ENCODE results near the gene MAG. TPM values are rescaled to one million over a fixed set of nuclear protein-coding genes. Genes with fewer than 3 reads are reported as not detected.

Gene MAG
- polyA plus RNA-seq, 4 donors = 3.0 to 11.2 (median 6.2) TPM

- DNase-seq (ENCODE audit: low read depth in 4 of 4, low spot score in 3 of 4) = no peak
Observed at GRCh38 chr19:35296644-35297514, 4.9 kb downstream of the MAG start.

GRCh38 chr19:35297515-35297848 is 5.5 kb downstream of the MAG start:
- DNase-seq (ENCODE audit: low read depth in 4 of 4, low spot score in 3 of 4) = no peak

GRCh38 chr19:35297922-35298321 is 6.0 kb downstream of the MAG start:
- no peak for DNase-seq (ENCODE audit: low read depth in 4 of 4, low spot score in 3 of 4)

- no peak for DNase-seq (ENCODE audit: low read depth in 4 of 4, low spot score in 3 of 4)
Observed at GRCh38 chr19:35298561-35298972, 6.6 kb downstream of the MAG start.

- no peak for DNase-seq (ENCODE audit: low read depth in 4 of 4, low spot score in 3 of 4)
Observed at GRCh38 chr19:35299523-35300338, 7.8 kb downstream of the MAG start.

GRCh38 chr19:35300339-35300649 is 8.3 kb downstream of the MAG start:
- no peak for DNase-seq (ENCODE audit: low read depth in 4 of 4, low spot score in 3 of 4)

GRCh38 chr19:35301961-35302360 is 10.0 kb downstream of the MAG start:
- no peak for DNase-seq (ENCODE audit: low read depth in 4 of 4, low spot score in 3 of 4)

- no peak for DNase-seq (ENCODE audit: low read depth in 4 of 4, low spot score in 3 of 4)
Observed at GRCh38 chr19:35302446-35302845, 10.5 kb downstream of the MAG start.

GRCh38 chr19:35303357-35303915 is 11.5 kb downstream of the MAG start:
- DNase-seq (ENCODE audit: low read depth in 4 of 4, low spot score in 3 of 4) = no peak

- DNase-seq (ENCODE audit: low read depth in 4 of 4, low spot score in 3 of 4) = no peak
Observed at GRCh38 chr19:35304036-35304435, 12.1 kb downstream of the MAG start.

GRCh38 chr19:35305181-35305580 is 13.2 kb downstream of the MAG start:
- no peak for DNase-seq (ENCODE audit: low read depth in 4 of 4, low spot score in 3 of 4)

GRCh38 chr19:35306473-35307246 is 14.7 kb downstream of the MAG start:
- no peak for DNase-seq (ENCODE audit: low read depth in 4 of 4, low spot score in 3 of 4)

GRCh38 chr19:35307931-35308330 is 16.0 kb downstream of the MAG start:
- DNase-seq (ENCODE audit: low read depth in 4 of 4, low spot score in 3 of 4) = no peak

GRCh38 chr19:35308910-35309309 is 16.9 kb downstream of the MAG start:
- DNase-seq (ENCODE audit: low read depth in 4 of 4, low spot score in 3 of 4) = no peak

GRCh38 chr19:35309481-35310279 is 17.7 kb downstream of the MAG start:
- DNase-seq (ENCODE audit: low read depth in 4 of 4, low spot score in 3 of 4) = peak; percentile 52 to 77 (median 66)

GRCh38 chr19:35310331-35310730 is 18.4 kb downstream of the MAG start:
- no peak for DNase-seq (ENCODE audit: low read depth in 4 of 4, low spot score in 3 of 4)

GRCh38 chr19:35310811-35311465 is 19.0 kb downstream of the MAG start:
- no peak for DNase-seq (ENCODE audit: low read depth in 4 of 4, low spot score in 3 of 4)

GRCh38 chr19:35311901-35312665 is 20.1 kb downstream of the MAG start:
- DNase-seq (ENCODE audit: low read depth in 4 of 4, low spot score in 3 of 4) = no peak

GRCh38 chr19:35313587-35313986 is 21.6 kb downstream of the MAG start:
- no peak for DNase-seq (ENCODE audit: low read depth in 4 of 4, low spot score in 3 of 4)
